ENCODE results near the gene ARHGDIA.

GRCh38 chr17:81845881-81846742 is 25.0 kb downstream of the ARHGDIA start:
- TF ChIP-seq CTCF (IDR thresholded peaks at IDR 0.05) (no peak), POLR2AphosphoS5 (IDR thresholded peaks at IDR 0.05) (no peak), POLR2A (IDR thresholded peaks at IDR 0.05) (no peak), EP300 (IDR thresholded peaks at IDR 0.05) (no peak)
